Esophagus muscularis mucosa (tissue), 4 donors: ENCODE results near the gene CYSLTR2. TPM values are rescaled to one million over a fixed set of nuclear protein-coding genes. Genes with fewer than 3 reads are reported as not detected.
A peak's percentile ranks its signal among the peaks of the same experiment; 100 is the strongest.

Source experiments
- DNase-seq: peaks from one replicate; pipeline ENCODE4 v3.0.0-alpha.2; 2017; ENCODE audit errors: extremely low spot score
- H3K27ac ChIP-seq, 4 donors: fragments of 200-600 bp; sonication (generic); replicated peaks in 1 of 4; 1 replicate in 3 of 4; 2 replicates in 1 of 4; pipeline ENCODE4 v1.5.1; 2016 to 2019; ENCODE audit warnings: mild to moderate bottlenecking in 1 of 4
- H3K27me3 ChIP-seq, 4 donors: fragments of 200-600 bp; sonication (generic); one replicate each; pipeline versions ENCODE4 v1.5.1 to v1.6.0; 2016 to 2019
- H3K36me3 ChIP-seq, 4 donors: fragments of 200-600 bp; sonication (generic); one replicate each; pipeline ENCODE4 v1.5.1; 2016 to 2019
- H3K4me1 ChIP-seq, 4 donors: fragments of 200-600 bp; sonication (generic); one replicate each; pipeline ENCODE4 v1.5.1; 2016 to 2019
- H3K4me3 ChIP-seq, 4 donors: fragments of 200-600 bp; sonication (generic); 1 replicate in 2 of 4; 2 replicates in 2 of 4; pipeline ENCODE4 v1.5.1; 2016 to 2019; ENCODE audit warnings: mild to moderate bottlenecking in 4 of 4, moderate library complexity in 1 of 4
- H3K9me3 ChIP-seq, 4 donors: fragments of 200-600 bp; sonication (generic); 1 replicate in 3 of 4; 2 replicates in 1 of 4; pipeline ENCODE4 v1.5.1; 2016 to 2019
- EP300 ChIP-seq: sonication (generic); formaldehyde crosslinking; IDR thresholded peaks from one replicate; pipeline ENCODE4 v1.6.1; 2017; ENCODE audit warnings: antibody characterized with exemption
- POLR2A ChIP-seq: fragments of 450-650 bp; IDR thresholded peaks from one replicate; pipeline ENCODE4 v1.6.1; 2017; ENCODE audit warnings: antibody characterized with exemption, moderate library complexity, mild to moderate bottlenecking, low read depth
- POLR2AphosphoS5 ChIP-seq, 2 donors: sonication (generic); formaldehyde crosslinking; IDR thresholded peaks; one replicate each; pipeline ENCODE4 v1.6.1; 2017; ENCODE audit warnings: antibody characterized with exemption in 2 of 2
- WGBS: methylation state at CpG from one replicate; pipeline ENCODE4 v1.1.5; 2018; 5-methylcytosine and 5-hydroxymethylcytosine counted together
- intact Hi-C: fragments of 100-400 bp; cut with DNase I; formaldehyde crosslinking; loops from one replicate; pipeline ENCODE4 v1.15.1; 2023
- total RNA-seq, 4 donors: library from RNA; depleted of rRNA; stranded (reverse); fragments of >200 nt; gene quantifications; one replicate each; pipeline versions ENCODE4 v1.1.0 to v1.2.1, GENCODE V29; 2016
- TF ChIP-seq, protein P1 (sequence below), 3 experiments: fragments of 200-600 bp in 2 of 3; fragments of 450-650 bp in 1 of 3; sonication (generic) in 2 of 3; IDR thresholded peaks; one replicate each; pipeline ENCODE4 v1.5.1; 2017 to 2019; ENCODE audit warnings: antibody characterized with exemption in 3 of 3, mild to moderate bottlenecking in 2 of 3, moderate library complexity in 1 of 3

Gene CYSLTR2
- total RNA-seq, 4 donors from 2014 or later = 0.83 to 4.2 (median 1.2) TPM

DNA sequence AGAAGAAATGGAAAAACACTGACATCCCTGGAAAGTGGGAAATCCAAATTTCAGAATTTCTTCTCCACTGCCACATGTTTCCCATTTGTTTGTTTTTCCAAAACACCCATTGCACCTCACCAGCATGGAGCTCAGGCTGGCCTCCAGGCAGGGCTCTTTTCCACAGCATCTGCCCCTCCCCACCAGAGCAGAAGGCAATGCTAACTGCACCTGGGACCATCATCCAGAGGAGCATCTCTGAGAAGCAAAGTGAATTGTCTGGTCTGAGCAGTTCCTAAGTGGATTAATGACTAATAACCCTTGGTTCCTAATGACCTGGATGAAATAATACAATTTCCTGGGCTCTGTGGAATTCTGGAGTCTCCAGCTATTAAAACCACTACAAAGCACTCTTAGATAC is 8.8 kb upstream of the CYSLTR2 start:
- peak; percentile 53 for DNase-seq
- Histone ChIP-seq H3K27me3 (no peaks in the 10 kb centered on the region), H3K9me3 (no peaks in the 10 kb centered on the region), H3K4me3 (no peak overlapping the region), H3K27ac (no peak overlapping the region), H3K36me3 (no peaks in the 10 kb centered on the region), H3K4me1 (no peaks in the 10 kb centered on the region)
- no peak for TF ChIP-seq POLR2AphosphoS5 (IDR thresholded peaks at IDR 0.05)
- intact Hi-C loops = no loop called here

DNA sequence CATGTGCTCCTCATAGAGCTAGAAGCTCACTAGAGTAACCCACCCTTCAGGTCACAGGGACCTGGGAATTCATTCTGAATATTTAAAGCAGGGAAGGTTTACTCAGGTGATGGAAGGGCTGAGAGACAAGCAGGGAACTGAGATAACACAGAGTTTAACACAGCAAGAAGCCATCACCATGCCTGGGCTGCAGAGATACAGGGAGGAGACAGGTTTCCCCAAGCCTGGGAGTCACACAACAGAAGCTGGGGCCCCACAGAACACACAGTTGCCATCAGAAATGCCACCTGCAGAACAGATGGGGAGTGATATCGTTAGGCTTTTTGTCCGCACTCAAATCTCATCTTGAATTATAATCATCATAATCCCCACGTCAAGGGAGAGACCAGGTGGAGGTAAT is 7.9 kb upstream of the CYSLTR2 start:
- TF ChIP-seq POLR2AphosphoS5 (IDR thresholded peaks at IDR 0.05) (no peak), EP300 (no peak), POLR2A (no peak)
- TF ChIP-seq, protein P1, sequence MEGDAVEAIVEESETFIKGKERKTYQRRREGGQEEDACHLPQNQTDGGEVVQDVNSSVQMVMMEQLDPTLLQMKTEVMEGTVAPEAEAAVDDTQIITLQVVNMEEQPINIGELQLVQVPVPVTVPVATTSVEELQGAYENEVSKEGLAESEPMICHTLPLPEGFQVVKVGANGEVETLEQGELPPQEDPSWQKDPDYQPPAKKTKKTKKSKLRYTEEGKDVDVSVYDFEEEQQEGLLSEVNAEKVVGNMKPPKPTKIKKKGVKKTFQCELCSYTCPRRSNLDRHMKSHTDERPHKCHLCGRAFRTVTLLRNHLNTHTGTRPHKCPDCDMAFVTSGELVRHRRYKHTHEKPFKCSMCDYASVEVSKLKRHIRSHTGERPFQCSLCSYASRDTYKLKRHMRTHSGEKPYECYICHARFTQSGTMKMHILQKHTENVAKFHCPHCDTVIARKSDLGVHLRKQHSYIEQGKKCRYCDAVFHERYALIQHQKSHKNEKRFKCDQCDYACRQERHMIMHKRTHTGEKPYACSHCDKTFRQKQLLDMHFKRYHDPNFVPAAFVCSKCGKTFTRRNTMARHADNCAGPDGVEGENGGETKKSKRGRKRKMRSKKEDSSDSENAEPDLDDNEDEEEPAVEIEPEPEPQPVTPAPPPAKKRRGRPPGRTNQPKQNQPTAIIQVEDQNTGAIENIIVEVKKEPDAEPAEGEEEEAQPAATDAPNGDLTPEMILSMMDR (IDR thresholded peaks at IDR 0.05) = no peak
- Histone ChIP-seq H3K4me1 (no peaks in the 10 kb centered on the region), H3K9me3 (no peaks in the 10 kb centered on the region), H3K27me3 (no peaks in the 10 kb centered on the region), H3K4me3 (no peak overlapping the region), H3K36me3 (no peaks in the 10 kb centered on the region), H3K27ac (no peak overlapping the region)
- peak; percentile 89 for DNase-seq
- intact Hi-C loops = no loop called here
- 92% methylated on average over 3 of the region's 3 CpGs for WGBS

DNA sequence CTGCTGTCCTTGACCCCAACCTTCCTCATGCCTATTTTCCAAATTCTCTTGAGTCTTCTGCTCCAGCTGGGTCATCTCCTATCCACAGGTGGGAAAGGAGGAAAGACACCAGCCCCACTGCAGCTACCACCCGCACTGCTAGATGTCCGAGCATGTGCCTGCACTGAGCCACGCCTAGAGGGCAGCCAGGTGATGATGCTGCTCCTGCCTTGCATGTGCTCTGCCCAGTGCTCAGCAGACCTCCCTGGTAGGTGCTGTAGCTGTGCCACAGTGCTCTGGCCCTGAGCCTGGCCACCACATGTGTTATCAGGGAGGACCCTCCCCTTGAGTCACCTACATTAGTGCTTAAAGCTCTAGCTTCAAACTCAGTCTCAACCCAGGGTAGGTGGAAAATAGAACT is 6.9 kb upstream of the CYSLTR2 start:
- Histone ChIP-seq H3K9me3 (no peaks in the 10 kb centered on the region), H3K27ac (no peak overlapping the region), H3K27me3 (no peaks in the 10 kb centered on the region), H3K4me1 (no peaks in the 10 kb centered on the region), H3K4me3 (no peak overlapping the region), H3K36me3 (no peaks in the 10 kb centered on the region)
- TF ChIP-seq POLR2AphosphoS5 (IDR thresholded peaks at IDR 0.05) (no peak), POLR2A (no peak), EP300 (no peak)
- TF ChIP-seq, protein P1 (IDR thresholded peaks at IDR 0.05) = no peak
- intact Hi-C loops = no loop called here
- peak; percentile 89 for DNase-seq
- WGBS = 94% methylated on average over 3 of the region's 3 CpGs

DNA sequence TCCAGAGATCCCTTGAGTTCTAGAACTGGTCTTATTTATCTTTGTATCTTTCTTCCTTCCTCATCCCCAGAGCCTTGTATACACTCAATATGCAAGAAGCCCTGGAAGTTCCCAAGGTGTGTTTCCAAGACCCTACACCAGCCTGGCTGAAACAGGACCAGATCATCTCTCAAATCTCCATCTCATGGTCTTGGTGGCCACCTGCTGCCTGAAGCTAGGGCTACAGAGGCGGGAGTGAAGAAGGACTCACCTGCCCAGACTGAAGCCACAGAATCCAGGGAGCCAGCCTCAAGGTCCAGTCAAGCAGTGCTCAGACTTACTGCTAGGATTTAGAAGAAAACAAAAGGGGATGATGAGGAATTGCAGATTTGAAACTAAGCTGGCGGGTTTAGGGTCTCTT is 6.1 kb upstream of the CYSLTR2 start:
- Histone ChIP-seq H3K36me3 (no peaks in the 10 kb centered on the region), H3K4me3 (no peak overlapping the region), H3K27ac (no peak overlapping the region), H3K4me1 (no peaks in the 10 kb centered on the region), H3K27me3 (no peaks in the 10 kb centered on the region), H3K9me3 (no peaks in the 10 kb centered on the region)
- TF ChIP-seq EP300 = no peak
- no peak for TF ChIP-seq POLR2A
- no peak for TF ChIP-seq POLR2AphosphoS5 (IDR thresholded peaks at IDR 0.05)
- TF ChIP-seq, protein P1 (IDR thresholded peaks at IDR 0.05) = no peak
- intact Hi-C loops = no loop called here
- no peak for DNase-seq
- 94% methylated on average over 2 of the region's 2 CpGs for WGBS

DNA sequence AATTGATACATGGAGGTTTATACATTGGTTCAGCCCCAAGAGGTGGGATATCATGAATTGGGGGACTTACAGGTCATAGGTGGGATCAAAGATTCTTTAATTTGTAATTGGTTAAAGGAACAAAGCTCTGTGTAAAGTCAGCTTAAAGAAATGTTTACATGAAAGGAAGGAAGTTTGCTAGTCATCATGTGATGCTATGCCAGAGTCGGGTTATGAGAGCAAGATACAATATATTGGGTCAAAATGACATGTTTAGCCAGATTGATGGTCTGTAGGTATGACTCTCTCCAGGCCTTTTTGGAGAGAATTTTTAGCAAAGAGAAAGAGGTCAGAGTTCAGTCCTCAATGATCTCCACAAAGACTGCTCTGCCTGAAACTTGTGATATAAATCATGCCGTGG is 5.3 kb upstream of the CYSLTR2 start:
- DNase-seq = no peak
- Histone ChIP-seq H3K36me3 (no peaks in the 10 kb centered on the region), H3K4me1 (peaks cover 0 to 2% (median 0%) of the 10 kb centered on the region in 4 donors), H3K4me3 (no peak overlapping the region), H3K9me3 (no peaks in the 10 kb centered on the region), H3K27ac (no peak overlapping the region), H3K27me3 (no peaks in the 10 kb centered on the region)
- intact Hi-C loops = no loop called here
- no peak for TF ChIP-seq POLR2A
- TF ChIP-seq EP300 = no peak
- no peak for TF ChIP-seq POLR2AphosphoS5 (IDR thresholded peaks at IDR 0.05)
- TF ChIP-seq, protein P1 (IDR thresholded peaks at IDR 0.05) = no peak
- 62% methylated on average over 2 of the region's 2 CpGs for WGBS
